Bronchial epithelial cell (primary cell): Measurements from ENCODE around the gene ELMO3. TPM values are rescaled to one million over a fixed set of nuclear protein-coding genes. Genes with fewer than 3 reads are reported as not detected.

Source experiments
- DNase-seq: peaks from one replicate; pipeline ENCODE4 v3.0.0-alpha.2; 2010; ENCODE audit warnings: low read depth
- FAIRE-seq: peaks from 2 replicates; lab custom pipeline; 2011; peaks lifted over from hg19 to GRCh38; lab: Jason Lieb, UNC
- H3K27me3 ChIP-seq: 2 replicates; pipeline ENCODE4 v1.5.1; 2011; ENCODE audit warnings: low read length; ENCODE audit not compliant: control insufficient read depth, insufficient read depth
- H3K36me3 ChIP-seq: 2 replicates; pipeline ENCODE4 v1.5.1; 2011; ENCODE audit warnings: low read length; ENCODE audit not compliant: control insufficient read depth, insufficient read depth
- H3K4me3 ChIP-seq: 2 replicates; pipeline ENCODE4 v1.5.1; 2011; ENCODE audit warnings: mild to moderate bottlenecking, low read depth, low read length, control low read depth
- CTCF ChIP-seq: IDR thresholded peaks from 2 replicates; pipeline ENCODE4 v1.5.1; 2011; ENCODE audit warnings: mild to moderate bottlenecking, moderate library complexity, low read length, control low read depth, inconsistent platforms; ENCODE audit not compliant: insufficient read depth, severe bottlenecking
- total RNA-seq: library from RNA; depleted of rRNA; stranded (reverse); fragments of >200 nt; gene quantifications from 2 replicates; pipeline ENCODE4 v1.2.1, GENCODE V29; 2014

The ELMO3 gene
- total RNA-seq, 1 donor from 2014 or later = 44.0 TPM

GRCh38 chr16:67235816-67236562 lies 37.1 kb downstream of the ELMO3 start:
- Histone ChIP-seq H3K36me3 (peaks cover 32% of the 10 kb centered on the region), H3K4me3 (no peak overlapping the region), H3K27me3 (no peaks in the 10 kb centered on the region)
- FAIRE-seq (no peak), DNase-seq (no peak)
- no peak for TF ChIP-seq CTCF

- FAIRE-seq = no peak
- Histone ChIP-seq H3K27me3 (no peaks in the 10 kb centered on the region), H3K36me3 (peaks cover 24% of the 10 kb centered on the region), H3K4me3 (no peak overlapping the region)
- no peak for TF ChIP-seq CTCF
- DNase-seq = no peak
Observed at GRCh38 chr16:67236563-67237395, 37.8 kb downstream of the ELMO3 start.

GRCh38 chr16:67237396-67238277 lies 38.7 kb downstream of the ELMO3 start:
- Histone ChIP-seq H3K4me3 (no peak overlapping the region), H3K36me3 (peaks cover 21% of the 10 kb centered on the region), H3K27me3 (no peaks in the 10 kb centered on the region)
- DNase-seq (no peak), FAIRE-seq (no peak)
- TF ChIP-seq CTCF = no peak

- peaks cover 21% of the 10 kb centered on the region for H3K36me3 ChIP-seq
- no peak for FAIRE-seq
Observed at GRCh38 chr16:67238278-67238575, 39.3 kb downstream of the ELMO3 start.

More at GRCh38 chr16:67238278-67238575, 39.3 kb downstream of the ELMO3 start:
- H3K27me3 ChIP-seq = no peaks in the 10 kb centered on the region
- DNase-seq = no peak
- TF ChIP-seq CTCF = no peak
- no peak overlapping the region for H3K4me3 ChIP-seq
